Tibial nerve (tissue), 4 donors: ENCODE data around the gene GOLGA6L7. TPM values are rescaled to one million over a fixed set of nuclear protein-coding genes. Genes with fewer than 3 reads are reported as not detected.

Experiments
- DNase-seq, 2 donors: peaks; one replicate each; pipeline ENCODE4 v3.0.0-alpha.2; 2019; ENCODE audit warnings: low spot score in 2 of 2
- H3K27ac ChIP-seq, 4 donors: fragments of 200-600 bp; sonication (generic) in 3 of 4; one replicate each; pipeline ENCODE4 v1.5.1; 2017 to 2019; ENCODE audit warnings: mild to moderate bottlenecking in 1 of 4
- H3K27me3 ChIP-seq, 2 donors: fragments of 200-600 bp; sonication (generic) in 1 of 2; one replicate each; pipeline versions ENCODE4 v1.5.1 to v1.6.0; 2017 to 2019
- H3K36me3 ChIP-seq, 3 donors: fragments of 200-600 bp; sonication (generic); one replicate each; pipeline ENCODE4 v1.5.1; 2018 to 2019
- H3K4me1 ChIP-seq, 4 donors: fragments of 200-600 bp; sonication (generic) in 3 of 4; one replicate each; pipeline ENCODE4 v1.5.1; 2017 to 2019
- H3K4me3 ChIP-seq, 4 donors: fragments of 200-600 bp; sonication (generic) in 3 of 4; one replicate each; pipeline ENCODE4 v1.5.1; 2017 to 2019; ENCODE audit warnings: mild to moderate bottlenecking in 1 of 4, moderate library complexity in 1 of 4
- H3K9me3 ChIP-seq, 4 donors: fragments of 200-600 bp; sonication (generic) in 3 of 4; one replicate each; pipeline ENCODE4 v1.5.1; 2017 to 2019
- EP300 ChIP-seq, 2 donors: sonication (generic); formaldehyde crosslinking; IDR thresholded peaks; one replicate each; pipeline ENCODE4 v1.6.1; 2017; ENCODE audit warnings: antibody characterized with exemption in 2 of 2, mild to moderate bottlenecking in 1 of 2
- POLR2A ChIP-seq, 2 donors: fragments of 450-650 bp; IDR thresholded peaks; one replicate each; pipeline ENCODE4 v1.6.1; 2017; ENCODE audit warnings: antibody characterized with exemption in 2 of 2, mild to moderate bottlenecking in 2 of 2, moderate library complexity in 2 of 2
- WGBS, 2 donors: methylation state at CpG; one replicate each; pipeline ENCODE4 v1.1.5; 2018; 5-methylcytosine and 5-hydroxymethylcytosine counted together
- total RNA-seq, 4 donors: library from RNA; depleted of rRNA; stranded (reverse); fragments of >200 nt; gene quantifications; one replicate each; pipeline ENCODE4 v1.1.0, GENCODE V29; 2016
- TF ChIP-seq, protein P1 (sequence below), 5 experiments: fragments of 200-600 bp in 3 of 5; fragments of 450-650 bp in 2 of 5; sonication (generic) in 3 of 5; IDR thresholded peaks; one replicate each; pipeline ENCODE4 v1.5.1; 2016 to 2019; ENCODE audit warnings: antibody characterized with exemption in 5 of 5, mild to moderate bottlenecking in 3 of 5, moderate library complexity in 2 of 5

GOLGA6L7 gene
- total RNA-seq, 4 donors from 2014 or later: not detected

DNA sequence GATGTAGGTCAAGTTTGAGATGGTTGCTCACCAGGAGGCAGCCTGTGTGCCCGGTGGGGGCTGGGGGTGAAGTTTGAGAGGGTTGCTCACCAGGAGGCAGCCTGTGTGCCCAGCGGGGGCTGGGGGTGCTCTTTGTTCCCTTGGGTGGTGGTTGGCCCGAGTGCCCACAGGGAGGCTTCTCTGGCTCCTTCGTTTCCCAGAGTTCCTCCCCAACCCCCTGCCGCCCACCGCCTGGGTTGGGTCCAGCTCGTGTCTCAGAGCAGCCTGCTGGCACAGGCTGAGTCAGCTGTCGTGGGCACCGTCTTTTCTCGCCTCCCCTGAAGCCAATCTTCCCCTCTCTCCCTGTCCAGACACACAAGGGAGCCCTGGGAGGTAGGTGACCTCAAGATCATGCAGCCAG lies 40.5 kb upstream of the GOLGA6L7 start:
- Histone ChIP-seq H3K4me3 (no peak overlapping the region), H3K27me3 (peaks cover 0 to 19% of the 10 kb centered on the region in 2 donors), H3K9me3 (no peaks in the 10 kb centered on the region), H3K4me1 (peaks cover 0 to 19% (median 0%) of the 10 kb centered on the region in 4 donors), H3K36me3 (no peaks in the 10 kb centered on the region), H3K27ac (no peak overlapping the region)
- TF ChIP-seq, protein P1, sequence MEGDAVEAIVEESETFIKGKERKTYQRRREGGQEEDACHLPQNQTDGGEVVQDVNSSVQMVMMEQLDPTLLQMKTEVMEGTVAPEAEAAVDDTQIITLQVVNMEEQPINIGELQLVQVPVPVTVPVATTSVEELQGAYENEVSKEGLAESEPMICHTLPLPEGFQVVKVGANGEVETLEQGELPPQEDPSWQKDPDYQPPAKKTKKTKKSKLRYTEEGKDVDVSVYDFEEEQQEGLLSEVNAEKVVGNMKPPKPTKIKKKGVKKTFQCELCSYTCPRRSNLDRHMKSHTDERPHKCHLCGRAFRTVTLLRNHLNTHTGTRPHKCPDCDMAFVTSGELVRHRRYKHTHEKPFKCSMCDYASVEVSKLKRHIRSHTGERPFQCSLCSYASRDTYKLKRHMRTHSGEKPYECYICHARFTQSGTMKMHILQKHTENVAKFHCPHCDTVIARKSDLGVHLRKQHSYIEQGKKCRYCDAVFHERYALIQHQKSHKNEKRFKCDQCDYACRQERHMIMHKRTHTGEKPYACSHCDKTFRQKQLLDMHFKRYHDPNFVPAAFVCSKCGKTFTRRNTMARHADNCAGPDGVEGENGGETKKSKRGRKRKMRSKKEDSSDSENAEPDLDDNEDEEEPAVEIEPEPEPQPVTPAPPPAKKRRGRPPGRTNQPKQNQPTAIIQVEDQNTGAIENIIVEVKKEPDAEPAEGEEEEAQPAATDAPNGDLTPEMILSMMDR (IDR thresholded peaks at IDR 0.05): no peak
- TF ChIP-seq POLR2A (IDR thresholded peaks at IDR 0.05): no peak
- TF ChIP-seq EP300 (IDR thresholded peaks at IDR 0.05): no peak
- no peak for DNase-seq
- 67 to 75% methylated on average over 8 to 10 of the region's 10 CpGs for WGBS, 2 donors

GRCh38 chr15:28888302-28888894 lies 40.0 kb upstream of the GOLGA6L7 start:
- DNase-seq: no peak
- H3K27ac ChIP-seq: no peak overlapping the region
- WGBS, 2 donors: 89 to 93% methylated on average over 16 to 18 of the region's 18 CpGs
- no peaks in the 10 kb centered on the region for H3K9me3 ChIP-seq
- H3K4me1 ChIP-seq: peaks cover 0 to 19% (median 0%) of the 10 kb centered on the region in 4 donors
- no peak for TF ChIP-seq POLR2A (IDR thresholded peaks at IDR 0.05)
- TF ChIP-seq, protein P1 (IDR thresholded peaks at IDR 0.05): no peak
- TF ChIP-seq EP300 (IDR thresholded peaks at IDR 0.05): no peak
- peaks cover 0 to 19% of the 10 kb centered on the region in 2 donors for H3K27me3 ChIP-seq
- H3K4me3 ChIP-seq: no peak overlapping the region
- no peaks in the 10 kb centered on the region for H3K36me3 ChIP-seq

DNA sequence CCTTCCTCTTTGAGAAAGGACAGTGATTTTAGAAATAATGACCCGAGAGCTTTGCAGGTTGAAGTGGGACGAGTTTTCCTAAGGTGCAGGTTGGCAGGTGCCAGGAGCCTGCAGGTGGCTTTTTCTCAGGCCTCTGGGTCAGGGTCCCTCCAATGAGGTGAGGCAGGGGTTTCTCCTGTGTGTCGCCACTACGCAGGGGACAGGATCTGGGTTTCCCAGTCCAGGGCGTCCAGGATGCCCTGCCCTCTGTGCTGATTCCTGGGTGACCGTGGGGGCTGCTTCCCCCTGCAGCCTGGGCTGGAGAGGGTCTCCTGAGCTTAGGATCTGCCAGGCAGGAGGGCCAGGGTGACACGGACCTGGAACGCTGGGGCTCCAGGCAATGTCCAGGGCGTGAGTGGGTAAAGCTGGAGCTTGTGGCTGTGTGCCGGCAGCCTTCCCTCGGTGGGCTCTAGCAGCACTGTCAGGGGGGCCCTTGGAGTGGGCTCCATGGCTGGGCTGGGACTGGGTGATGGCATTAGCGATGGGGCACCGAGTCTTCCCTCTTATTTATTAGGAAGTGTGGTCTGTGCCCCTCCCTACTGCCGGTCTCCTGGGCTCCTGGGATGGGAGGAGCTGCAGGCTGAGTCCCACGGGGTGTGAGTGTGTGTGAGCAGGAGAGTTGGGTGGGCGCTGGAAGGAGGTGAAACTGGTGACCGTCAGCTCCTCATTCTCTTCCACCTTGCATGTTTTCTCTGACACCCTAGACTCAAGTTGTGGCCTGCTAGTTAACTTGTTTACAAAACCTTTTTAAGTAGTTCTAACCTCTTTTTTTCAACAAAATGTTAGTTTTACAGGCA lies 39.1 kb upstream of the GOLGA6L7 start:
- Histone ChIP-seq H3K4me3 (no peak overlapping the region), H3K4me1 (peaks cover 0 to 19% (median 0%) of the 10 kb centered on the region in 4 donors), H3K36me3 (no peaks in the 10 kb centered on the region), H3K27me3 (peaks cover 0 to 19% of the 10 kb centered on the region in 2 donors), H3K9me3 (no peaks in the 10 kb centered on the region), H3K27ac (no peak overlapping the region)
- 66 to 77% methylated on average over 14 to 16 of the region's 17 CpGs for WGBS, 2 donors
- DNase-seq: no peak
- TF ChIP-seq, protein P1 (IDR thresholded peaks at IDR 0.05): no peak
- TF ChIP-seq POLR2A (IDR thresholded peaks at IDR 0.05) (no peak), EP300 (IDR thresholded peaks at IDR 0.05) (no peak)

- no peaks in the 10 kb centered on the region for H3K36me3 ChIP-seq
- H3K27ac ChIP-seq: peak overlapping the region in 1 of 4 donors; percentile 25
- TF ChIP-seq EP300 (IDR thresholded peaks at IDR 0.05) (no peak), POLR2A (IDR thresholded peaks at IDR 0.05) (no peak)
- 11 to 12% methylated on average over 48 to 52 of the region's 61 CpGs for WGBS, 2 donors
- peaks cover 0 to 19% of the 10 kb centered on the region in 2 donors for H3K27me3 ChIP-seq
- DNase-seq: no peak
- no peaks in the 10 kb centered on the region for H3K9me3 ChIP-seq
- peaks cover 0 to 19% (median 0%) of the 10 kb centered on the region in 4 donors for H3K4me1 ChIP-seq
- H3K4me3 ChIP-seq: peak overlapping the region; percentile 15 to 59 (median 30)
These were observed 38.2 kb upstream of the GOLGA6L7 start for GRCh38 chr15:28886431-28887338.
